ENCODE results near the gene MIR17HG. TPM values are rescaled to one million over a fixed set of nuclear protein-coding genes. Genes with fewer than 3 reads are reported as not detected.
A peak's percentile ranks its signal among the peaks of the same experiment; 100 is the strongest.

Gene MIR17HG
- total and polyA plus RNA-seq, 2 donors from 2014 or later = 1.2 to 5.7 TPM

DNA sequence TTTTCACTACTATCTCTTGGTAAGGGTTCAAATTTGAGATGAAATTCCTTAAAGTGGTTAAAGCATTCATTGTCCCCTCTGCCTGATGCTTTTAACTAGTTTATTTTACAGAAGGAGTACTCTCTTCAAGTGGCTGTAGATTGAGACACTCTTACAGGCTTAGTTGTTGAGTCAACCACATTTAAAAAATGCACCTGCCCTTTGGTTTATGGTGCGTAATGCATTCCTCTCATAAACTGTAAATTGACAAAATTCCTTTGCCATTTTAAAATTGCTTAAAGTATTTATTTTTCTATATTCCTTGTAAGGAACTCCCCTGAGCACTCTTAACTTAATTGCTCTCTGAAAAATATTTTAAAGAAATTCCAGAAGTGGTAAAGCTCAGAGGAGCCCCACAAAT, 50.1 kb downstream of the MIR17HG start:
- TF ChIP-seq, protein P1, sequence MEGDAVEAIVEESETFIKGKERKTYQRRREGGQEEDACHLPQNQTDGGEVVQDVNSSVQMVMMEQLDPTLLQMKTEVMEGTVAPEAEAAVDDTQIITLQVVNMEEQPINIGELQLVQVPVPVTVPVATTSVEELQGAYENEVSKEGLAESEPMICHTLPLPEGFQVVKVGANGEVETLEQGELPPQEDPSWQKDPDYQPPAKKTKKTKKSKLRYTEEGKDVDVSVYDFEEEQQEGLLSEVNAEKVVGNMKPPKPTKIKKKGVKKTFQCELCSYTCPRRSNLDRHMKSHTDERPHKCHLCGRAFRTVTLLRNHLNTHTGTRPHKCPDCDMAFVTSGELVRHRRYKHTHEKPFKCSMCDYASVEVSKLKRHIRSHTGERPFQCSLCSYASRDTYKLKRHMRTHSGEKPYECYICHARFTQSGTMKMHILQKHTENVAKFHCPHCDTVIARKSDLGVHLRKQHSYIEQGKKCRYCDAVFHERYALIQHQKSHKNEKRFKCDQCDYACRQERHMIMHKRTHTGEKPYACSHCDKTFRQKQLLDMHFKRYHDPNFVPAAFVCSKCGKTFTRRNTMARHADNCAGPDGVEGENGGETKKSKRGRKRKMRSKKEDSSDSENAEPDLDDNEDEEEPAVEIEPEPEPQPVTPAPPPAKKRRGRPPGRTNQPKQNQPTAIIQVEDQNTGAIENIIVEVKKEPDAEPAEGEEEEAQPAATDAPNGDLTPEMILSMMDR (IDR thresholded peaks at IDR 0.05; ENCODE audit: borderline replicate concordance, extremely low read depth, insufficient read depth) = no peak
- intact Hi-C loops (cut with DNase I) = no loop called here
- Histone ChIP-seq H3K4me1 (ENCODE audit: control insufficient read depth in 2 of 3, insufficient read depth in 2 of 3, low read depth in 1 of 3, low read length in 3 of 3) (peaks cover 0 to 6% (median 3%) of the 10 kb centered on the region in 3 donors), H3K27ac (ENCODE audit: low read depth in 2 of 2, low read length in 2 of 2) (no peak overlapping the region), H3K9ac (ENCODE audit: low read length in 3 of 3) (no peak overlapping the region), H3K9me3 (ENCODE audit: control insufficient read depth in 2 of 3, insufficient read depth in 1 of 3, low read length in 3 of 3) (no peaks in the 10 kb centered on the region), H3K4me3 (ENCODE audit: low read length in 3 of 3) (no peak overlapping the region), H3K36me3 (ENCODE audit: control insufficient read depth in 2 of 3, insufficient read depth in 3 of 3, low read length in 3 of 3) (no peaks in the 10 kb centered on the region), H3K27me3 (ENCODE audit: control insufficient read depth, insufficient read depth, low read length) (peaks cover 2% of the 10 kb centered on the region)
- no peak for FAIRE-seq
- no peak for DNase-seq

DNA sequence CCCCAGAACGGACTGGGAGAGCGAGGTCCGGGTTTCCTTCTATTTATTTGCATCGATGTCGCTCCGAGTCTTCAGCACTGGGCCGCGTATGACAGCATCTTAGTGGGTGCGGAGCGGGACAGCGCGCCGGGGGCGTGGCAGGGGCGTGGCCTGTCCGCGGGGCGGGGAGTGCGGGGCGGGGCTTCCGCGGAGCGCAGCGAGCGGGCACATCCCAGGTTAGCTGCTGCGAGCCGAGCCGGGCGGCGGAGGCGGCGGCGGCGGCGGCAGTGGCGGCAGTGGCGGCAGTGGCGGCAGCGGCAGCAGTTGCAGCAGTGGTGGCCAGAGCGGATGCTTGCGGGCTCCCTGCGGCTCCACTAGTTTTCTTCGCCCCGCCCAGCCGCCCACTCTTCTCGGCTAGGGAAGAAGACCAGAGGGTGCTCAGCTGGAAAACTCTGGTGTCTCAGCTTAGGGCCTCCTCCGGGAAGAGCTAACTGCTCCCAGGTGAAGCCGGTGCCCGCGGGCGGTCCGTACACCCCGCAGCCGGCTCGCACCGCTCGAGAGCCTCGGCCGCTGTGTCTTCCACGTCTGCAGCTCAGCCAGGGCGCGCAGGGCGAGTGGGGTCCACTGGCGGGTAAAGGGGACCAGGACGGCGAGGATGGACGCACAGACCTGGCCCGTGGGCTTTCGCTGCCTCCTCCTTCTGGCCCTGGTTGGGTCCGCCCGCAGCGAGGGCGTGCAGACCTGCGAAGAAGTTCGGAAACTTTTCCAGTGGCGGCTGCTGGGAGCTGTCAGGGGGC, 51.1 kb downstream of the MIR17HG start, which contains the start of gene GPC5:
Gene GPC5, plus strand, starts transcription at position 209 of the 776 bp plus-strand sequence.
- FAIRE-seq = no peak
- no peaks in the 10 kb centered on the region for H3K9me3 ChIP-seq (ENCODE audit: control insufficient read depth in 2 of 3, insufficient read depth in 1 of 3, low read length in 3 of 3)
- H3K27me3 ChIP-seq (ENCODE audit: control insufficient read depth, insufficient read depth, low read length) = peaks cover 2% of the 10 kb centered on the region
- no peak within 1 kb of the TSS for H3K27ac ChIP-seq (ENCODE audit: low read depth in 2 of 2, low read length in 2 of 2)
- peaks cover 0 to 6% (median 3%) of the 10 kb centered on the region in 3 donors for H3K4me1 ChIP-seq (ENCODE audit: control insufficient read depth in 2 of 3, insufficient read depth in 2 of 3, low read depth in 1 of 3, low read length in 3 of 3)
- H3K9ac ChIP-seq (ENCODE audit: low read length in 3 of 3) = no peak within 1 kb of the TSS
- H3K4me3 ChIP-seq (ENCODE audit: low read length in 3 of 3) = peak within 1 kb of the TSS; percentile 39 to 55 (median 46)
- intact Hi-C loops (cut with DNase I) = no loop called here
- TF ChIP-seq, protein P1 (IDR thresholded peaks at IDR 0.05; ENCODE audit: borderline replicate concordance, extremely low read depth, insufficient read depth) = no peak
- peak; percentile 78 to 91 (median 88) for DNase-seq
- H3K36me3 ChIP-seq (ENCODE audit: control insufficient read depth in 2 of 3, insufficient read depth in 3 of 3, low read length in 3 of 3) = no peaks in the 10 kb centered on the region

DNA sequence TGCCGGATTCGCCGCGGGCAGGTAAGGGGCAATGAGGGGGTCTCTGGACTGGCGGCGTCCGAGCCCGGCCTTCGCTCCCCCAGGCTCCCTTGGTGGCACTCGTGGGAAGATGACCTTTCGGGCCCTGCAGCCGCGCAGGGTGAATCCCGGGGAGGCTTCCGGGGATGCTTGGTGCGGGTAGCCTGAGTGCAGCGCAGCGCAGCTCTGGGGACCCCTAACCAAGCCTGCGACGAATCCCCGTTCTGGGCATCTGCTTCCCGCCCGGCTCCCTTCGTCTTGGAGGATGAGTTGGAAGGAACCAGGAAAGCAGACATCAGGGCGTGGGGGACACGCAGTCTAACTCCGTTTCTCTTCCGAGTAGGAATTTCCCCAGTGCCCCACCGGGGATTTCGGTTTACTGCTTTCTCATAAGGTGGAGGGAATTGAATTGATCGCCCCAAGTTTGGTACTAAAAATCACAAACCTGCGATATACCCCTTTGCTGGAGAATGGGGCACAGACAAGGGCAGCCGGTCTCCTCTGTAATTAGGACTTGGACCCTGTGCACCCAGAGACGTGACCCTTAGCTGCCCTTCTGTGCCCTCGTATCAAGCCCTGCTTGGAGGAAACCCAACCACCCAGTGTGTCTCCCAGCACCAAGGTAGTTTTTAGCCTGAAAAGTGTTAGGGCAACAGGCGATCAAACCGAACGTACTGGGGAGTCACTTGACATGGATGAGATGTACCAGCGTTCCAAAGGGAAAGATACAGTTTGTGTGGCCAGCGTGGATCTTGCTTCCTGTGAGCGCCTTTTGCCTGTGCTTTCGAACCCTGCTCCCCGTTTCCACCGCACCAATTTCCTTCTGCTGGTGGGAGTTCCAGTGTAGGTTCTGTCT, 51.9 kb downstream of the MIR17HG start:
- peaks cover 0 to 6% (median 3%) of the 10 kb centered on the region in 3 donors for H3K4me1 ChIP-seq (ENCODE audit: control insufficient read depth in 2 of 3, insufficient read depth in 2 of 3, low read depth in 1 of 3, low read length in 3 of 3)
- peak overlapping the region in 1 of 3 donors; percentile 46 for H3K4me3 ChIP-seq (ENCODE audit: low read length in 3 of 3)
- intact Hi-C loops (cut with DNase I) = no loop called here
- FAIRE-seq = no peak
- H3K9ac ChIP-seq (ENCODE audit: low read length in 3 of 3) = no peak overlapping the region
- H3K27me3 ChIP-seq (ENCODE audit: control insufficient read depth, insufficient read depth, low read length) = peaks cover 2% of the 10 kb centered on the region
- H3K27ac ChIP-seq (ENCODE audit: low read depth in 2 of 2, low read length in 2 of 2) = no peak overlapping the region
- peak in 4 of 5 donors; percentile 14 to 70 (median 26) for DNase-seq
- no peaks in the 10 kb centered on the region for H3K36me3 ChIP-seq (ENCODE audit: control insufficient read depth in 2 of 3, insufficient read depth in 3 of 3, low read length in 3 of 3)
- H3K9me3 ChIP-seq (ENCODE audit: control insufficient read depth in 2 of 3, insufficient read depth in 1 of 3, low read length in 3 of 3) = no peaks in the 10 kb centered on the region
- TF ChIP-seq, protein P1 (IDR thresholded peaks at IDR 0.05; ENCODE audit: borderline replicate concordance, extremely low read depth, insufficient read depth) = no peak
